Activated CD4-positive, alpha-beta T cell treated with anti-CD3 and anti-CD28 coated beads for 4 hours (primary cell): Measurements from ENCODE around the gene EPX.
A peak's percentile ranks its signal among the peaks of the same experiment; 100 is the strongest.
"Not testable (repeated sequence)": the region's sequence is repeated elsewhere in the genome, so short reads cannot be mapped to it uniquely, and the experiment has no call there.

Experiments
- DNase-seq, 2 donors: peaks; one replicate each; pipeline ENCODE4 v3.0.0-alpha.2; 2020

EPX gene, protein sequence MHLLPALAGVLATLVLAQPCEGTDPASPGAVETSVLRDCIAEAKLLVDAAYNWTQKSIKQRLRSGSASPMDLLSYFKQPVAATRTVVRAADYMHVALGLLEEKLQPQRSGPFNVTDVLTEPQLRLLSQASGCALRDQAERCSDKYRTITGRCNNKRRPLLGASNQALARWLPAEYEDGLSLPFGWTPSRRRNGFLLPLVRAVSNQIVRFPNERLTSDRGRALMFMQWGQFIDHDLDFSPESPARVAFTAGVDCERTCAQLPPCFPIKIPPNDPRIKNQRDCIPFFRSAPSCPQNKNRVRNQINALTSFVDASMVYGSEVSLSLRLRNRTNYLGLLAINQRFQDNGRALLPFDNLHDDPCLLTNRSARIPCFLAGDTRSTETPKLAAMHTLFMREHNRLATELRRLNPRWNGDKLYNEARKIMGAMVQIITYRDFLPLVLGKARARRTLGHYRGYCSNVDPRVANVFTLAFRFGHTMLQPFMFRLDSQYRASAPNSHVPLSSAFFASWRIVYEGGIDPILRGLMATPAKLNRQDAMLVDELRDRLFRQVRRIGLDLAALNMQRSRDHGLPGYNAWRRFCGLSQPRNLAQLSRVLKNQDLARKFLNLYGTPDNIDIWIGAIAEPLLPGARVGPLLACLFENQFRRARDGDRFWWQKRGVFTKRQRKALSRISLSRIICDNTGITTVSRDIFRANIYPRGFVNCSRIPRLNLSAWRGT

DNA sequence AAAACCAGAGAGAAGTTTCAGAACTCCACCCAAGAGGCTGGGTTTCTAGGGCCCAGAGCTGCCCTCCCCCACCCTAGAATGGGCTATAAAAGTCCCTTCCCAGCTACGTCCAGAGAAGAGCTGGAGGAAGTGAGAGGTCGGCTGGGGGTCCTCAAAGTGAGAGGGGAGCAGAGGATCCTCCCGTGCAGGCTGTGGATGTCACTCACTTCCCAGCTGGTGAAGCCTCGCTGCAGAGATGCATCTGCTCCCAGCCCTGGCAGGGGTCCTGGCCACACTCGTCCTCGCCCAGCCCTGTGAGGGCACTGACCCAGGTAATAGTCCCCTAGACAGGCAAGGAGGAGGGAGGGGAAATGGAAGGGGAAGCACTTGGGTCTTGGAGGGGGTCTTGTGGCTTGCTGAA is at the start of gene EPX:
Gene EPX, plus strand, starts transcription at position 115 of the 400 bp plus-strand sequence. Its CDS starts 121 bp downstream, at position 236.
- no peak for DNase-seq

DNA sequence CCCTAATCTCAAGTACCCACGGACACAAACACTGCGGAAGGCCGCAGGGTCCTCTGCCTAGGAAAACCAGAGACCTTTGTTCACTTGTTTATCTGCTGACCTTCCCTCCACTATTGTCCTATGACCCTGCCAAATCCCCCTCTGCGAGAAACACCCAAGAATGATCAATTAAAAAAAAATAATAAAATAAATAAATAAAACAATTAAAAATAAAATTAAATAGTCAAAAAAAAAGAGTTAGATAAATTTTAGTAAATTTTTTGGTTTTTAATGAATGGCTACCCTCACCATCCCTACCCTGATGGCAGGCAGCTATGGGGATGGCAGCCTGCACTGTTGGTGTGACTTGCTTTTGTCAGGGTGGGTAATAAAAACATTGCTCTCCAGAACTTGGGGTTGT is 49.2 kb upstream of the EPX start:
- not testable (repeated sequence) for DNase-seq

DNA sequence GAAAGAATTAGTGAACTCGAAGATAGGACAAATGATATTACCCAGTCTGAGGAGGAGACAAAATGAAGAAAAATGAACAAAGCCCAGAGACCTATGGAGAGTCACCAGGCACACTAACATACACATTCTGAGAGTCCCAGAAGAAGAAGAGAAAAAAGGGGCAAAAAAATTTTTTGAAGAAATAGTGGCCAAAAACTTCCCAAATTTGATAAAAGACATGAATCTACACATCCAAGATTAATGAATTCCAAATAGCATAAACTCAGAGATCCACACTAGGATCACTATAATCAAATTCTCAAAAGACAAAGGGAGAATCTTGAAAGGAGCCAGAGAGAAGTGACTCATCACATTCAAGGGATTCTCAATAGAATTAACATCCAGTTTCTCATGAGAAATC is 47.7 kb upstream of the EPX start:
- no peak for DNase-seq

DNA sequence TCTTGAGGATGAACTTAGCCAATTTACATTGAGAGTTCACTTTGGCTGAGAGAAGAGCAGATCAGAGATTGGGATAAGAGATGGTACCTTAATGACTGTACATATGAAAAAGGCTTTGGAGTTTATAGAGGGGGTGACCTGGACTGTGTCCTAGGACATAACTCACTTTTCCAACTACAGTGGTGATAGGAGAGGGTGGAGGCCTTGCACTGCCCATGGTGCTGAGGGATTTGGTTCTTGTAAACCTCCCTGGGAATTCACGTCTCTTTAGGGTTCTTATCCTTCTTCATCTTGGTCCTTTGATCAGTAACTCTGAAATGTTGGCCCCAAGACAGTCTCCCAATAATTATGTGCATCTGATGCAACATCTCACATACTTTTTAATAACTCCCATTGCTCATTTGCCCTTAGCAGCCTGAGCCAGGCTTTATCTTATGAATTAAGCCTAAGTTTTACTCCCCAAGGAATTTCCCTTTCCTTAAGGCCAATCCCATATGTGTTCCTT is 44.5 kb upstream of the EPX start, which contains the start of gene OR4D1:
Gene OR4D1, plus strand, starts transcription at position 455 of the 505 bp plus-strand sequence. CDS start 6,770 bp downstream, outside the sequence.
- no peak for DNase-seq

DNA sequence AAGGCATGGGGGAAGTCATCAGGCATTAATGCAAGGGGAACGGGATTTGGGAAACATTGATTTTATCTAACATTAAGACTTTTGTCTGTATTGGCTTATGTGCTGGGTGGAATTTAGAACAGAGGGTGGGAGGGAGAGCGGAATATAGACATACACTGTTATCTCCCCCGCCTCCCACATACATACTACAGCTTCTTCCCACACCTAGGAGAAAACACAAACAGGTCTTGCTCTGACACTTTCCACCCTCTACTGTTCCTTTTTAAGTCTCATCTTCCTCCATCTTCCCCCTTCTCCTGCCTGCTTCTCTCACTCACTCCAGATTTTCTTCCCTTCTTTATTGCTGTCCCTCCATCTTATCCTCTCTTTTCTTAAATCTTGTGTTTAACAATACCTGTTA is 43.9 kb upstream of the EPX start:
- no peak for DNase-seq

DNA sequence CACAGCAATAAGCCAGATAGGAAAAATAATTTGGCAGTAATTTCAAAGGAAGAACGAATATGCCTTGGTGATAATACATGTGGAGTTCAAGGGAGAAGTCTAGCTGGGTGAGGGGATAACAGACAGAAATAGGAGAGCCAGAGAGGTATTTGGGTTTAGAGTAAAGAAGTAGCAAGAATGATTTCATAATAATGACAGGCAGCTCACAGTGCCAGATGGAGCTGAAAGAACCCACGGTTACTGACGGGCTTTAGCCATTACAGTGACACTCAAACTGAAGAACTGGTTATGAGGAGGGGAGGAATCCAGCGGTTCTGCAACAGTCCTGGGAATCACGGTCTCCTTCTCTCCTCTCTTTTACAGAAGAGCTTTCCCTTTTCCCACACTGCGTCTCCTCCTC is 42.1 kb upstream of the EPX start:
- no peak for DNase-seq

DNA sequence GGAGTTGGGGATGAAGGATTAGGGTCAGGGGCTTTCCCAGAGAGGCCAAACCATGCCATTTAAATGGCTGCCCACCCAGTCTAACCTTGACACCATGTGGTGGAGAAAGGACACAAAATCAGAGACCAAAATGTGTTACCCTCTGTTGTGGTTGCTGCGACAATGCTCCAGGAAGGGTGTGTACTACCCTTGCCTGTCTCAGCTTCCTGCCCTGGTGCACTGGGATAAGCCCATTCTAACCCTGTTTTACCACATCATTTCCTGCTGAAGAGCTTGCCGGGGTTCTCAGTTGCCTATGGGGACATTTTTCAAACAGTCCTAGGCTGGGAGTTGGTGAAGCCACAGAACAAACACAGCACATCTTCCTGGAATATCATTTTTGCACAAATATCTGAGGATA is 39.5 kb upstream of the EPX start:
- peak; percentile 37 to 48 for DNase-seq

DNA sequence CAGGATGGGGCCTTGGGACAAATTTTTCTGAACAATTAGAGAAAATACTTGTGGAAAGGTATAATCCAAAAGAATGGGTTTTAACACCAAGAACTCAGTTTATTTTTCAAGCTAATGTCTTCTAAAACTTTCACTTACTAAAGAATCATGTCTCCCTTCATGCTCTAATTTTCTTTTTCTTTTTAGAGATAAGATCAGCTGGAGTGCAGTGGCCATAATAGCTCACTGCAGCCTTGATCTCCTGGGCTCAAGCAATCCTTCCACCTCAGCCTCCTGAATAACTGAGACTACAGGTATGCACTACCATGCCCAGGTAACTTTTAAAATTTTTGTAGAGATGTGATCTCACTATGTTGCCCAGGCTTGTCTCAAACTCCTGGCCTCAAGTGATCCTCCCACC is 38.9 kb upstream of the EPX start:
- no peak for DNase-seq

DNA sequence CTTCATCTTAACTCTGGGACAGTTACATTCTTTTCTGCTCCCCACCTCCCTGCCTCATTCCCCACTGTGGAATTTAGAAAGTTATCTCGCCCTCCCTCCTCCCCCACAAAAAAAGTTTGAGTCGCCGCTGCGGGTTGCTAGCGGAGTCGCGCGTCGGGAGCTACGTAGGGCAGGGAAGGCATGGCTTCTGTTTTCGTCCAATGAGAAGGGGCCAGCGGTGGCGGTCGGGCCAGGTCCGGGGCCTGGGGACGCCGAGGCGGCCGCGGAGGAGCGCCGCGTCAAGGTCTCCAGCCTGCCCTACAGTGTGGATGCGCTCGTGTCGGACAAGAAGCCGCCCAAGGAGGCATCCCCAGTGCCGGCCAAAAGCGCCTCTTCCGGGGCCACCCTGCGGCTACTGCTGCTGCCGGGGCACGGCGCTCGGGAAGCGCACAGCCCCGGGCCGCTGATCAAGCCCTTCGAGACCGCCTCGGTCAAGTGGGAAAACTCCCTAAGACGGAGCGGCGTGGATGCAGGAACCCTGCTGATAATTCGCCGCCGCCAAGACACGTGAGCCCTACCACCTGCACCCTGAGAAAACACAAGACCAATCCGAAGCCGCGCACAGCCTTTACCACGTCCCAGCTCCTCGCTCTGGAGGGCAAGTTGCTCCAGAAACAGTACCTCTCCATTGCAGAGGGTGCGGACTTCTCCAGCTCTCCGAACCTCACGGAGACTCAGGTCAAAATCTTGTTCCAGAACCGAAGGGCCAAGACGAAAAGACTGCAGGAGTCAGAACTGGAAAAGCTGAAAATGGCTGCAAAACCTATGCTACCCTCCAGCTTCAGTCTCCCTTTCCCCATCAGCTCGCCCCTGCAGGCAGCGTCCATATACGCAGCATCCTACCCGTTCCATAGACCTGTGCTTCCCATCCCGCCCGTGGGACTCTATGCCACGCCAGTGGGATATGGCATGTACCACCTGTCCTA is 35.4 kb upstream of the EPX start:
- DNase-seq, result peak; percentile 33 to 44

DNA sequence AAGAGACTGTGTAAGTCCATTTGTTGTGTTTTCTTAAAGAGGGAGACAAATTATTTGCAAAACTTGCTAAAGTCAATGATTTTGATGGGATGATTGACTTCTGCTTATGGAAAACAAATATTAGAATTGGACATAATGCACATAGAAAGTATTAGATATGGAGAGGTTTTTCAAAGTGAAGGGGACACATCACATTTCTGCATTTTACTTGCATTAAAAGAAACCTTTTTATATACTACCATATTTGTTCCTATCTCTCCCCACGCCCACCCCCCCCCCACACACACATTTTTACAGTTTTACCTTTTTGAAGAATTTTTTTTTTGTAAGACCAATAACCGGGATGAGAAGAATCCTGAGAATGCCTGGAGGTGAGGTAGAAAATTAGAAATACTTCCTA is 34.3 kb upstream of the EPX start:
- no peak for DNase-seq

DNA sequence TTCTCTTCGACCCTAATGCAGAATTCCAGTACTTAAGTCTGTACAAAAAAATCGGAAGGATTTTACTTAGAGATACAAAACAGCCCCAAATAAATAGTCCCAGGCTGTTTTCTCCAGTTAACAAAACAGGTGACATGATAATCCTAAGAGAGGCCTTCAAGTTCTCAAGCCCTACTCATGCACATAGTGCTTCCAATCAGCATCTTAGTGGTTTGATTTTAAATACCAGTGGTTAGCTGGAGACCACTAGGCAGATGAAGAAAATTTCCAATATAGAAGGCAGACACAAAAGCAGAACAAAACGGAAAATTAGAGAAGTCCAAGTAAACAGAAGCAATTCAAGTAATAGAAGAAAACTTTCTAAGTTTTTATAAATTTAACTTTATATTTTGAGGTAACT is 31.0 kb upstream of the EPX start:
- DNase-seq, result no peak

DNA sequence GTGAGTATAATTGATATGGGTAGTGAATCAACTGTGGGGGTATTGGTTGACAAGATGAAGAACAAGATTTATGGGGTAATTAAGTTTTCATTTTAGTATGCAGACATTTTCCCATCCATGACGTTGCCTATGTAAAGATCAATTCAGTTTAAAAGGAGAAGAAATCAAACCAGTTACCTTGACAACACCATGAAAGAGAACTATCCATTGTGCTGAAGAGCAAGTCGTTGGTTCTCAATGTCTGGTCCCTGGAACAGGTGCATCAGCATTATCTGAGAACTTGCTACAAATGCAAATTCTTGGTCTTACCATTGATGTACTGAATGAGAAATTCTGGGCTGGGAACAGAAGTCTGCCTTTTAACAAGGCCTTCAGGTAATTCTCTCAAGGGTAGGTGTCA is 26.5 kb upstream of the EPX start:
- no peak for DNase-seq

DNA sequence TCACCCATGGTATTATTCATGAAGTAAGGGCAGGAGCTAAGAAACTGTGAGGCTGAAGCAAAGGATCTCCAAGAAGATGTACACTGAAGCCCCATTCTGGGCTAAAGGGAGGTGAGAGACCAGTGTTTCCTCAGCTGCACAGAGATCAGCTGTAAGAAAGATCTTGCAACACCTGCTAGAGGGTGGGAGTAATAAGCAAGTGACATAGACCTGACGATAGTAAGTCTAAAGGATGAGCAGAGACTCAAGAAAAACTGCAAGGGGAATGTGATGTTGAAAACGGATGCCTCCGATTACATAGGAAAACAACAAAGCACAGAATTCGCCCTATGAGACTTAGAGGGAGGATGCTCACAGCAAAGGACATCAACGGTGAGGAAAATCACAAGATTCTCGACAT is 25.8 kb upstream of the EPX start, which contains the start of gene OR4D2:
Gene OR4D2, plus strand, starts transcription at position 301 of the 400 bp plus-strand sequence. CDS start 2,674 bp downstream, outside the sequence.
- DNase-seq, result no peak

DNA sequence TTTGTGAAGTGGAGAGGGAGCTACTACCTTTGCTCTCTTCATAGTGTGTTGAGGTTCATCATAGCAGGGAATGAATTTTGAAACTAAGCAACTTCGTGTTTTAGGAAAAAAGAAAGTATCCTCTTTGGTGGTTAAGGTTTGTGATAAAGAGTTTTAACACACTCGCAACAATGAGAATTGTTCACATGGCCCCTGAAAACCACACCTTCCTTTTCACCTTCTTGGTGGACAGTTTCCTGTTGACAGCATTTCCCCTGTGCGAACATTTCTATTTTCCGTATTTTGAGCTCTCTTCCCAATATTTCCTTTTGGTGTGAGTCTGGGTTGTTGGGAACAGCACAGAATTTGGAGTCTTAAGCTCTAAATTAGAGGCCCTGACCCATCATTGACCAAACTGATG is 21.9 kb upstream of the EPX start:
- no peak for DNase-seq

DNA sequence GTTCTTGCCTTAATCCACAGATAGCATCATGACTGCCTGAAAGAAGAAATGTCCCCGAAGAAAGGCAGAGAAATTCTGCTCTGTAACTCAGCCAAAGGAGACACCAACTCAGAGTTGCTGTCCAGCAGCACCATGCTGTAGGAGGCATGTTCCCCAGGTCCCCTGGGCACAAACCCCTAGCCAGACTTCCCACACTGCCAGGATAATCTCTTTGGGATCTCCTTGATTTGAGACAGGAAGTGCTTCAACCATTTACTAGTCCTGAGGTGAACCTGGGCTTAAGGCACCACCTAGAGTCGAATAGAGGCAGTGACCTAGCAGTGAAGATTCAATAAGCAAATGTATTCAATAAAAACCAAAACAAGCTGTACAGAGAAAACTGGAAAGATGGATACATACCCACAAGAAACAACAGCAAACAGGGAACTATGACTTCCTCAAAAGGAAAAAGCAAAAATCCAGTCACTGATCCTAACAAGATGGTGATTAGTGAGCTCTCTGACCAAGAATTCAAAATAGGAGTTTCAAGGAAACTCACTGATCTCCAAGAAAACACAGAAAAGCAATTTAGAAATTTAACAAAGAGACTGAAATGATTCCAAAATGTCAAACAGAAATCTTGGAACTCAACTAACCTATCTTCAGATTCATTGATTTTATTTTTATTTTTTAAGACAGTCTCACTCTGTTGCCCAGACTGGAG is 20.0 kb upstream of the EPX start:
- DNase-seq, result peak; percentile 25 to 26

DNA sequence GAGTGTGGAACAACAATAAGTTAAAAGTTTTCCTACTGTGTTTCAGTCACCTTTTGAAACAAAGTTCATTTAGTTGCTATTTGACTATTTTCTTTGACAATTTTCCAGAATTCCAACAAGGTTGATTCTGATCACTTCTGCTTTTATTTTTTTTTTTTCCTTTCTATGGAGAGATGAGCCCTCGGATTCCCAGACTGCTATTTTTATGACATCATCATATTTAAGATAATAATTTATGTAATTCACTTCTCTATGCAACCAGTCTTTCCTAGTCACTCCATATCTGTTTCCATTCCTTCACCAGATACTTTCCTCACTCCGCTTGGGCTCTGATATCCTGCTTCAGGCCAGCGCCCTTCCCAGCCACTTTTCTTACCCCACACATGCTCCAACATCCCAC is 17.7 kb upstream of the EPX start:
- no peak for DNase-seq

DNA sequence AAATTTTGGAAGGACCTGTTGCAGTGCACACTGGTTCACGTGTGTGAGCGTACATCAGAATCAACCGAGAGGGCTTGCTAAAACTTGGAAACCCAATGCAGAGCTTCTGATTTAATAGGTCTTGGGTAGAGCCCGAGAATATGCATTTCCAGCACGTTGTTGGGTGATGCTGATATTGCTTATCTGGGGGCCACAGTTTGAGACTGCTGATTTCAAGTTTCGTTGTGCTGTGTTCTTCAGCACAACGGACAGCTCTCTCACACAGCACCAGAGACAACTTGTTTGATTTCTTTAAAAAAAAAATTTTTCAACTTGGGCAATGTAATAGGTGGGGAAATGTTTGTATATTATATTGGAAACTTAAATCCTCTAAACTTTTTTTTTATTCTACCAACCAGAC is 16.3 kb upstream of the EPX start:
- no peak for DNase-seq

DNA sequence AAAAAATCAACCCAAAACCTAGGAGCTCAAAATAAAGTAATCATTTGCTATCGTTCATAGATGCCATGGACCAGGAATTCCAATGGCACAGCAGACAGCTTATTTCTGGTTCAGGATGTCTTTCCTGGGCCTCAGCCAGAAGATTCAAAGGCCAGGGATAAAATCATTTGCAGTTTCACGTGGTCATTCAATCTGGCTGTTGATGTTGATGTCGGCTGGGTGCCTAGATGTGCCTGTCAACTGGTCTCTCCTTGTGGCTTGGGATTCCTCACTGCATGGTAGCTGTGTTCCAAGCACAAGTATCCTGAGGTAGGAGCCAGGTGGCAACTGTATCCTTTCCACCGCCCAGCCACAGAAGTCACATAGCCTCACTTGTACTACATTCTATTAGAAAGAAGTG is 10.7 kb upstream of the EPX start:
- DNase-seq, result no peak

DNA sequence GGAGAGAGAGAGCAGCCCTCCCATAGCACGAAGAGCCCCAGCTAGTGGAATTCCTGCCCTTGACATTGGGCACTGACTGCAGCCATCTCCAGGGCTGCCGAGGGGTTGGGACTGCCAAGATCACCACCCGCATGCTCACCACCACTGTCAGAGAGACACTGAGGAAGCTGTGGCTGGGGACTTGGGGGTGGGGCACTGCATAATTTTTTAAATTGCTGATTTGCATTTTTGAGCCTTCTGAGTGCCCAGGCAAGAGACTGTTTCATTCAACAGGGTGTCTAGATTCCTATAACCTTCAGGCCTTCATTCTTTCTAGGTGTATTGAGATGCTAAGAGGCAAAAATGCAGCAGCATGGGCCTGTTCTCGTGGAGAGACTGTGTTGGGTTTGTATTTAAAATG is 9.0 kb upstream of the EPX start:
- no peak for DNase-seq

DNA sequence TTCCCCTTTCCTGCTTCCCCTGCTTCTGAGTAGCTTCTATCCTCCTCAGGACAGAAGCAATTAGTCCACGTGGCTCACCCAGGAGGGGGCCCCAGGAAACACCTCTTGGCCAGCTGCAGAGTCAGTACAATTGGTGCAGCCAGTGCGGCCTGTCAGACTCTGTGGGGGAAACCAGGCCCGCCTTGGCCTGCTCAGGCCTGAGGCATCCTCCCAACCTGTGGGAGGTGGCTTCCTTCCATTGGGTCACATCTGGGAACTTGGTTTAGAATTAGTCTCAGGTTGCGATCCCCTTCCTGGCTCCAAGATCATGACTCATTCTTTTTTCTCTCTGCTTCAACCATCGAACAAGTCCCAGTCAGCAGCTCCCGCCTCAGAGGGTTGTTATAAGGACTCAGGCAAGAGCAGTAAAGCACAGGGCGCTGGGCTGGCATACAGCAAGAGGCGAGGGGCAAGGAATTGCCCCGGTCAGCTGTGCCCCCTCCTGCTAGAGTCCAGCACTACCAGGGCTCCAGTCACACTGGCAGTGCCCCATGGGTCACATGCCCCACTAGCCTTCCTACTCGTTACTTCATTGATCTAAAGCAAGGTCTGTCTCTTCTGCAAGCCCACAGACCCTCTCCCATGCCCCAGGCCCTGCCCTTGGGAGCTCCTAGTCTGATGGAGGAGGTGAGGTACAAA is 8.1 kb upstream of the EPX start:
- DNase-seq, result no peak

DNA sequence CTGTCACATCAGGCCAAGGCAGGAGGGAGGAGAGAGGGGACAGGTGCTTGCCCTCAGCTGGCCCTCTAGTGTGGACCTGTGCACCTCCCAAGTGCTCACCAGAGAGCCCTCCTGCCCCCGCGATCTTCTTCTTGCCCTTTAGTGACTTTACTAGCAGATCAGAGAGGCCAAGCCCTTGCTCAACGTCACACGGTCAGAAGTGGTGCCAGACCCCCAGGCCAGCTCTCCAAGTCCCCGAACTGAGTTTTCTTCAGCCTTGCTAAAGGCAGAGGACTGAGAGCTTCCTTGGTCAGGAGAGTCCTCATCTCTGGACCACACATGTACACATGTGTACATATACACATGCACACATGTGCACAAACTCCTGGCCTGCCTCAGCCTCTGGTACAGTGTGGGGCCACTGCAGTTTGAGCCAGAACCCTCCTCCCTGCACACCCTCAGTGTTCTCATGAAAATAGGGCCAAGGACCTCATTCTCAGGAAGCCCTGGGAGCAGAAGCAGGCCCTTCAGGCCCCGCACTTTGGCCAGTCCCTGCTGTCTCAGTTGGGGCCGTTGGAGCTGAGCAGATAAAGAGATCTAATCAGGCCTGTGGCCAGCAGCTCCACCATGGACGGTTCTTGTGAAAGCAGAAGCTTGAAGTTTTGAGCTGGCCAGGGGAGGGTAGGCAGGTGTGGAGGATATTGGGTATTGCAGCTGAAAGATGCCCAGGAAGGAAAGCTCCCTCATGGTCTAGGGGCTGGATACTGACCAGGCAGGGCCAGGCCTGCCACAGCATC is 7.4 kb upstream of the EPX start:
- DNase-seq, result no peak
